Heart right ventricle (tissue), 16 donors: ENCODE results near the gene STRA6. TPM values are rescaled to one million over a fixed set of nuclear protein-coding genes. Genes with fewer than 3 reads are reported as not detected.

ENCODE experiments used
- ATAC-seq, 8 donors: fragments of 200-7000 bp; cut with Tn5 transposase; one replicate each; pipeline ENCODE4 v1.9.1; 2020; ENCODE audit warnings: mild to moderate bottlenecking in 8 of 8, moderate library complexity in 8 of 8, moderate number of reproducible peaks in 1 of 8
- DNase-seq, 2 donors: peaks; one replicate each; pipeline ENCODE4 v3.0.0-alpha.2; 2020
- H3K27ac ChIP-seq, 10 donors: fragments of 200-600 bp; sonication (generic) in 2 of 10; one replicate each; pipeline versions ENCODE4 v1.5.0 to v1.8.0; 2020 to 2022; ENCODE audit warnings: mild to moderate bottlenecking in 3 of 10
- H3K27me3 ChIP-seq, 7 donors: fragments of 200-600 bp; one replicate each; pipeline ENCODE4 v1.8.0; 2021 to 2022; ENCODE audit warnings: mild to moderate bottlenecking in 2 of 7
- H3K36me3 ChIP-seq, 9 donors: fragments of 200-600 bp; sonication (generic) in 1 of 9; one replicate each; pipeline versions ENCODE4 v1.5.0 to v1.8.0; 2020 to 2022; ENCODE audit warnings: mild to moderate bottlenecking in 2 of 9
- H3K4me1 ChIP-seq, 9 donors: fragments of 200-600 bp; sonication (generic) in 1 of 9; one replicate each; pipeline versions ENCODE4 v1.5.0 to v1.8.0; 2020 to 2022; ENCODE audit warnings: mild to moderate bottlenecking in 4 of 9
- H3K4me3 ChIP-seq, 10 donors: fragments of 200-600 bp; sonication (generic) in 2 of 10; one replicate each; pipeline versions ENCODE4 v1.5.0 to v1.8.0; 2020 to 2022; ENCODE audit warnings: mild to moderate bottlenecking in 7 of 10, moderate library complexity in 2 of 10
- H3K9me3 ChIP-seq, 11 donors: fragments of 200-600 bp in 10 of 11; sonication (generic) in 2 of 11; one replicate each; pipeline versions ENCODE4 v1.5.0 to v1.8.0; 2013 to 2022; ENCODE audit warnings: mild to moderate bottlenecking in 2 of 11, control low read depth in 1 of 11, moderate library complexity in 1 of 11
- CTCF ChIP-seq, 9 donors: fragments of 200-600 bp; sonication (generic) in 2 of 9; IDR thresholded peaks; one replicate each; pipeline versions ENCODE4 v1.5.0 to v1.8.0; 2021 to 2022; ENCODE audit warnings: antibody characterized with exemption in 9 of 9, mild to moderate bottlenecking in 5 of 9, moderate library complexity in 1 of 9
- WGBS, 2 donors: extraction: QIAGEN DNeasy Blood & Tissue Kit; methylation state at CpG; one replicate each; pipeline ENCODE4 v1.1.7; 2013; ENCODE audit warnings: inconsistent platforms in 1 of 2; 5-methylcytosine and 5-hydroxymethylcytosine counted together
- intact Hi-C, 10 donors: fragments of 100-400 bp; cut with DNase I; formaldehyde crosslinking; loops; one replicate each; pipeline versions ENCODE4 v1.11.1 to v1.14.2; 2022
- polyA plus RNA-seq, 2 donors: library from polyadenylated mRNA; stranded (reverse); fragments of 200-250 nt; gene quantifications; one replicate each; pipeline ENCODE4 v1.2.3, GENCODE V29; 2013
- total RNA-seq, 10 donors: library from RNA; stranded (reverse); fragmentation: NEBNext Ultra II Directional in 3 of 10; extraction: Animal tissue kit (Norgen Biotek cat#: 25700) in 3 of 10; gene quantifications; one replicate each; pipeline versions ENCODE4 v1.2.1 to v1.2.4, GENCODE V29; 2021 to 2023
- donor health status: Arrhythmogenic right ventricular cardiomyopathy.
- donor health status: ischemic (EF 13 %, LVEDD 7.1; RV severe dilation, severe dysfunction).
- donor health status: healthy with polysubstance abuse.
- donor health status: DM: no; HTN: yes; CAD: no.
- donor health status: DM: no; HTN: no; CAD: no.
- donor health status: ischemic (EF 25% LVEDD 6.9; RV normal size, moderate dysfunction).
- donor health status: ischemic (EF 25% LVEDD 5.7; RV mildly dilated, moderate dysfunction).
- donor health status: healthy.
- donor health status: DM: yes; HTN: yes; CAD: no.
- donor health status: Ischemic cardiomyopathy.
- donor health status: ischemic (EF 35%, LVEDD 5.7; RV mildly dilated, moderate dysfunction).
- donor health status: nonischemic (EF 11% LVEDD 7.7; RV severe dilation, severe dysfunction).
- donor health status: DM: yes; HTN: yes; CAD: no.
- donor health status: PGD.
- donor health status: ischemic (EF 29% LVEDD 5.4; RV normal size, mild dysfunction).
- donor health status: nonischemic (EF 23%, LVEDD 6.1; RV moderate dilation, normal function).

Gene STRA6
- total and polyA plus RNA-seq, 12 donors, result 0.03 to 0.21 (median 0.14) TPM; not detected in 8

GRCh38 chr15:74220475-74221248 lies 18.1 kb upstream of the STRA6 start:
- DNase-seq (no peak), ATAC-seq (no peak)
- H3K27me3 ChIP-seq, result peaks cover 0 to 15% (median 6%) of the 10 kb centered on the region in 7 donors
- no peak overlapping the region for H3K27ac ChIP-seq
- H3K9me3 ChIP-seq, result no peaks in the 10 kb centered on the region
- no peak for TF ChIP-seq CTCF (IDR thresholded peaks at IDR 0.05)
- H3K4me1 ChIP-seq, result peaks cover 0 to 11% (median 0%) of the 10 kb centered on the region in 9 donors
- 49 to 58% methylated on average over 11 of the region's 11 CpGs for WGBS, 2 donors
- intact Hi-C loops, result no loop called here
- no peak overlapping the region for H3K4me3 ChIP-seq
- no peaks in the 10 kb centered on the region for H3K36me3 ChIP-seq

- Histone ChIP-seq H3K27me3 (peaks cover 0 to 14% (median 4%) of the 10 kb centered on the region in 7 donors), H3K9me3 (no peaks in the 10 kb centered on the region), H3K36me3 (no peaks in the 10 kb centered on the region), H3K27ac (no peak overlapping the region), H3K4me3 (no peak overlapping the region), H3K4me1 (peaks cover 0 to 23% (median 0%) of the 10 kb centered on the region in 9 donors)
- no peak for DNase-seq
- ATAC-seq, result no peak
- no peak for TF ChIP-seq CTCF (IDR thresholded peaks at IDR 0.05)
- WGBS, 2 donors, result 90 to 94% methylated on average over 16 of the region's 16 CpGs
- intact Hi-C loops, result no loop called here
These were observed 15.6 kb upstream of the STRA6 start for GRCh38 chr15:74217907-74218885.

DNA sequence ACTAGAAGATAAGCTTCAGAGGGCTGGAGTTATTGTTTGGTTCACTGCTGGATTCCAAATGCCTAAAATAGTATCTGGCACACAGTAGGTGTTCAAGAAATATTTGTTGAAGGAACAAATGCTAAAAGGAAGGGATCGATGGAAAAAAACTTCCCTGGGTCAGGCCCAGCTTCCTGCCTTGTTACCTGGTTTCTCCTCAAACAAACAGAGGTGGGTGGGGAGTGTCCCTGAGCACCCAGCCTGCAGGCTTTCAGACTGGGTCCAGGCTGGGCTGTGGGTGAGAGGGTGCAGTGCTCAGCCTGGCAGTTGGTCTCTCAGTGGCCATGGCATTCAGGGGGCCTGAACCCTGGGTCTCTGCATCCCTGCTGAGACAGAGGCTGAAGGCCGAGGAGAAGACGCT lies 14.4 kb upstream of the STRA6 start:
- H3K27me3 ChIP-seq, result peaks cover 0 to 11% (median 0%) of the 10 kb centered on the region in 7 donors
- intact Hi-C loops, result no loop called here

More for the DNA sequence above, 14.4 kb upstream of the STRA6 start:
- no peak overlapping the region for H3K4me3 ChIP-seq
- ATAC-seq, result no peak
- TF ChIP-seq CTCF (IDR thresholded peaks at IDR 0.05), result no peak
- no peak overlapping the region for H3K27ac ChIP-seq
- H3K9me3 ChIP-seq, result no peaks in the 10 kb centered on the region
- 77 to 79% methylated on average over 3 of the region's 3 CpGs for WGBS, 2 donors
- no peaks in the 10 kb centered on the region for H3K36me3 ChIP-seq
- peaks cover 0 to 21% (median 0%) of the 10 kb centered on the region in 9 donors for H3K4me1 ChIP-seq
- DNase-seq, result no peak
